H7 (cell line): Measurements from ENCODE around the gene PODNL1. TPM values are rescaled to one million over a fixed set of nuclear protein-coding genes. Genes with fewer than 3 reads are reported as not detected.

Experiments used
- DNase-seq: peaks from one replicate; pipeline ENCODE4 v3.0.0; 2012
- H3K27me3 ChIP-seq: 2 replicates; pipeline ENCODE4 v1.6.0; 2011; ENCODE audit warnings: mild to moderate bottlenecking, low read length; ENCODE audit not compliant: control insufficient read depth, insufficient read depth
- H3K36me3 ChIP-seq: replicated peaks from 2 replicates; pipeline ENCODE4 v1.5.1; 2011; ENCODE audit warnings: low read length; ENCODE audit not compliant: control insufficient read depth, insufficient read depth
- H3K4me3 ChIP-seq: 2 replicates; pipeline ENCODE4 v1.5.1; 2011; ENCODE audit warnings: low read depth, mild to moderate bottlenecking, control low read depth, low read length, moderate library complexity; ENCODE audit not compliant: insufficient read depth
- total RNA-seq: library from RNA; depleted of rRNA; stranded (reverse); fragments of >200 nt; shearing (Covaris generic); gene quantifications from 2 replicates; pipeline ENCODE4 v1.2.3, GENCODE V29; 2014

Gene PODNL1
- total RNA-seq, 1 experiment from 2014 or later: 0.10 TPM

GRCh38 chr19:13965926-13966683 is 27.9 kb upstream of the PODNL1 start:
- Histone ChIP-seq H3K36me3 (peaks cover 1% of the 10 kb centered on the region; the same call in 1 of the 2 replicates), H3K27me3 (no peaks in the 10 kb centered on the region), H3K4me3 (no peak overlapping the region)
- no peak for DNase-seq

- no peak overlapping the region for H3K4me3 ChIP-seq
- DNase-seq: no peak
- H3K27me3 ChIP-seq: no peaks in the 10 kb centered on the region
- peaks cover 4% of the 10 kb centered on the region for H3K36me3 ChIP-seq
Observed at GRCh38 chr19:13965377-13965896, 27.2 kb upstream of the PODNL1 start.

- no peak overlapping the region for H3K4me3 ChIP-seq
- H3K36me3 ChIP-seq: peaks cover 5% of the 10 kb centered on the region
- peak; percentile 5 for DNase-seq
- no peaks in the 10 kb centered on the region for H3K27me3 ChIP-seq
Observed at GRCh38 chr19:13964776-13965175, 26.6 kb upstream of the PODNL1 start.

GRCh38 chr19:13963603-13964105 is 25.4 kb upstream of the PODNL1 start:
- H3K27me3 ChIP-seq: no peaks in the 10 kb centered on the region
- DNase-seq: no peak
- peaks cover 5% of the 10 kb centered on the region for H3K36me3 ChIP-seq
- peak overlapping the region; percentile 43; the same call in 1 of the 2 replicates for H3K4me3 ChIP-seq

- no peak for DNase-seq
- Histone ChIP-seq H3K36me3 (peaks cover 5% of the 10 kb centered on the region), H3K4me3 (peak overlapping the region; percentile 43; the same call in 1 of the 2 replicates), H3K27me3 (no peaks in the 10 kb centered on the region)
Observed at GRCh38 chr19:13962699-13963602, 24.7 kb upstream of the PODNL1 start.

- Histone ChIP-seq H3K4me3 (peak overlapping the region; percentile 43; the same call in 1 of the 2 replicates), H3K36me3 (peaks cover 11% of the 10 kb centered on the region), H3K27me3 (no peaks in the 10 kb centered on the region)
- DNase-seq: no peak
Observed at GRCh38 chr19:13961826-13962698, 23.8 kb upstream of the PODNL1 start.

- Histone ChIP-seq H3K36me3 (peaks cover 16% of the 10 kb centered on the region), H3K27me3 (no peaks in the 10 kb centered on the region), H3K4me3 (no peak overlapping the region)
- no peak for DNase-seq
Observed at GRCh38 chr19:13960863-13961784, 22.9 kb upstream of the PODNL1 start.

GRCh38 chr19:13959962-13960862 is 22.0 kb upstream of the PODNL1 start:
- no peak overlapping the region for H3K4me3 ChIP-seq
- DNase-seq: no peak

GRCh38 chr19:13959141-13959961 is 21.1 kb upstream of the PODNL1 start:
- H3K36me3 ChIP-seq: peaks cover 26% of the 10 kb centered on the region
- H3K27me3 ChIP-seq: no peaks in the 10 kb centered on the region
- no peak overlapping the region for H3K4me3 ChIP-seq
- DNase-seq: no peak

More at GRCh38 chr19:13959962-13960862, 22.0 kb upstream of the PODNL1 start:
- H3K27me3 ChIP-seq: no peaks in the 10 kb centered on the region
- H3K36me3 ChIP-seq: peaks cover 22% of the 10 kb centered on the region

GRCh38 chr19:13958043-13958442 is 19.8 kb upstream of the PODNL1 start:
- Histone ChIP-seq H3K4me3 (no peak overlapping the region), H3K36me3 (peaks cover 26% of the 10 kb centered on the region), H3K27me3 (no peaks in the 10 kb centered on the region)
- no peak for DNase-seq

GRCh38 chr19:13957051-13957450 is 18.8 kb upstream of the PODNL1 start:
- Histone ChIP-seq H3K27me3 (no peaks in the 10 kb centered on the region), H3K4me3 (no peak overlapping the region), H3K36me3 (peaks cover 26% of the 10 kb centered on the region)
- peak; percentile 6 for DNase-seq

GRCh38 chr19:13956365-13956744 is 18.1 kb upstream of the PODNL1 start:
- DNase-seq: no peak
- Histone ChIP-seq H3K4me3 (no peak overlapping the region), H3K36me3 (peaks cover 26% of the 10 kb centered on the region), H3K27me3 (no peaks in the 10 kb centered on the region)
